GM18873 (cell line): ENCODE results near the gene CIZ1.

Experiments
- ATAC-seq: cut with Tn5 transposase; IDR thresholded peaks from one replicate; pipeline ENCODE4 v1.9.1; 2021; ENCODE audit warnings: mild to moderate bottlenecking, moderate library complexity, moderate number of reproducible peaks; ENCODE audit not compliant: unreplicated experiment, low FRiP score

The CIZ1 gene

GRCh38 chr9:128164307-128164885 is 27.0 kb downstream of the CIZ1 start:
- ATAC-seq = no peak

- ATAC-seq = no peak
Observed at GRCh38 chr9:128163523-128164306, 27.7 kb downstream of the CIZ1 start.

GRCh38 chr9:128163027-128163515 is 28.3 kb downstream of the CIZ1 start:
- no peak for ATAC-seq

GRCh38 chr9:128162215-128163026 is 29.0 kb downstream of the CIZ1 start:
- ATAC-seq = no peak

- no peak for ATAC-seq
Observed at GRCh38 chr9:128161215-128161902, 30.0 kb downstream of the CIZ1 start.

- no peak for ATAC-seq
Observed at GRCh38 chr9:128160603-128160987, 30.8 kb downstream of the CIZ1 start.

- peak; percentile 54 for ATAC-seq
Observed at GRCh38 chr9:128159784-128160602, 31.4 kb downstream of the CIZ1 start, which contains the start of gene BBLN. TSS of gene BBLN (plus strand) at chr9:128160265. CDS start at chr9:128160408, 143 bp downstream.

GRCh38 chr9:128159522-128159783 is 31.9 kb downstream of the CIZ1 start:
- no peak for ATAC-seq

- no peak for ATAC-seq
Observed at GRCh38 chr9:128155736-128156500, 35.5 kb downstream of the CIZ1 start.

- no peak for ATAC-seq
Observed at GRCh38 chr9:128153947-128154695, 37.3 kb downstream of the CIZ1 start.

- no peak for ATAC-seq
Observed at GRCh38 chr9:128153060-128153946, 38.1 kb downstream of the CIZ1 start.

- ATAC-seq = no peak
Observed at GRCh38 chr9:128152133-128153059, 39.0 kb downstream of the CIZ1 start.

GRCh38 chr9:128151309-128152132 is 39.9 kb downstream of the CIZ1 start:
- no peak for ATAC-seq

- ATAC-seq = no peak
Observed at GRCh38 chr9:128150594-128151308, 40.6 kb downstream of the CIZ1 start.
